ENCODE measurements around the gene JUND. TPM values are rescaled to one million over a fixed set of nuclear protein-coding genes. Genes with fewer than 3 reads are reported as not detected.

JUND gene
- total and polyA plus RNA-seq, 4 donors = 161 to 290 (median 207) TPM

DNA sequence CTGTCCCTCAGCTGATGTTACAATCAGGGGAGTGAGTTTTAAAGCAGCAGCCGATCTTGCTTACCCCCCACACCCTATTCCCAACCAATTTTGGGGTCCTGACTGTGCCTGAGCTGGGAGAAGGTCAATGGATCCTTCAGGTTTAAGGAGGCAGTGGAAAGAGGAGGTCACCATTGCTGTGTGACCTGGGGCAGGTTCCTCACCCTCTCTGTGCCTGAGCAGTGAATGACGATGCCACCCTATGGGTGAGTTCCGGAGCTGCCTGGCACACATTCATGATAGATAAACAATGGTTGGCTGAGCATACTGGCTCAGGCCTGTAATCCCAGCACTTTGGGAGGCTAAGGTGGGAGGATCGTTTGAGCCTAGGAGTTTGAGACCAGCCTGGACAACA is 20.3 kb upstream of the JUND start:
- DNase-seq = no peak
- H3K4me1 ChIP-seq (ENCODE audit: control insufficient read depth in 5 of 5, insufficient read depth in 5 of 5, low read length in 5 of 5) = peaks cover 0 to 32% (median 10%) of the 10 kb centered on the region in 5 donors
- H3K9me3 ChIP-seq (ENCODE audit: control insufficient read depth in 4 of 4, insufficient read depth in 3 of 4, low read length in 3 of 4) = no peaks in the 10 kb centered on the region
- H3K36me3 ChIP-seq (ENCODE audit: control insufficient read depth in 4 of 4, insufficient read depth in 4 of 4, low read length in 4 of 4) = peaks cover 0 to 4% (median 0%) of the 10 kb centered on the region in 4 donors
- ATAC-seq (ENCODE audit: insufficient read depth, low FRiP score) = no peak
- 72 to 74% methylated on average over 4 of the region's 4 CpGs for WGBS, 2 donors
- H3K9ac ChIP-seq (ENCODE audit: insufficient read depth in 1 of 2, low read length in 2 of 2) = no peak overlapping the region
- no peak overlapping the region for H3K4me3 ChIP-seq
- TF ChIP-seq, protein P1, sequence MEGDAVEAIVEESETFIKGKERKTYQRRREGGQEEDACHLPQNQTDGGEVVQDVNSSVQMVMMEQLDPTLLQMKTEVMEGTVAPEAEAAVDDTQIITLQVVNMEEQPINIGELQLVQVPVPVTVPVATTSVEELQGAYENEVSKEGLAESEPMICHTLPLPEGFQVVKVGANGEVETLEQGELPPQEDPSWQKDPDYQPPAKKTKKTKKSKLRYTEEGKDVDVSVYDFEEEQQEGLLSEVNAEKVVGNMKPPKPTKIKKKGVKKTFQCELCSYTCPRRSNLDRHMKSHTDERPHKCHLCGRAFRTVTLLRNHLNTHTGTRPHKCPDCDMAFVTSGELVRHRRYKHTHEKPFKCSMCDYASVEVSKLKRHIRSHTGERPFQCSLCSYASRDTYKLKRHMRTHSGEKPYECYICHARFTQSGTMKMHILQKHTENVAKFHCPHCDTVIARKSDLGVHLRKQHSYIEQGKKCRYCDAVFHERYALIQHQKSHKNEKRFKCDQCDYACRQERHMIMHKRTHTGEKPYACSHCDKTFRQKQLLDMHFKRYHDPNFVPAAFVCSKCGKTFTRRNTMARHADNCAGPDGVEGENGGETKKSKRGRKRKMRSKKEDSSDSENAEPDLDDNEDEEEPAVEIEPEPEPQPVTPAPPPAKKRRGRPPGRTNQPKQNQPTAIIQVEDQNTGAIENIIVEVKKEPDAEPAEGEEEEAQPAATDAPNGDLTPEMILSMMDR (IDR thresholded peaks at IDR 0.05; ENCODE audit: control extremely low read depth, extremely low read depth) = no peak
- no peaks in the 10 kb centered on the region for H3K27me3 ChIP-seq (ENCODE audit: control insufficient read depth in 3 of 3, insufficient read depth in 3 of 3, low read length in 2 of 3)
- peak overlapping the region; percentile 64 to 83 for H3K27ac ChIP-seq (ENCODE audit: low read depth in 1 of 2, low read length in 1 of 2)

DNA sequence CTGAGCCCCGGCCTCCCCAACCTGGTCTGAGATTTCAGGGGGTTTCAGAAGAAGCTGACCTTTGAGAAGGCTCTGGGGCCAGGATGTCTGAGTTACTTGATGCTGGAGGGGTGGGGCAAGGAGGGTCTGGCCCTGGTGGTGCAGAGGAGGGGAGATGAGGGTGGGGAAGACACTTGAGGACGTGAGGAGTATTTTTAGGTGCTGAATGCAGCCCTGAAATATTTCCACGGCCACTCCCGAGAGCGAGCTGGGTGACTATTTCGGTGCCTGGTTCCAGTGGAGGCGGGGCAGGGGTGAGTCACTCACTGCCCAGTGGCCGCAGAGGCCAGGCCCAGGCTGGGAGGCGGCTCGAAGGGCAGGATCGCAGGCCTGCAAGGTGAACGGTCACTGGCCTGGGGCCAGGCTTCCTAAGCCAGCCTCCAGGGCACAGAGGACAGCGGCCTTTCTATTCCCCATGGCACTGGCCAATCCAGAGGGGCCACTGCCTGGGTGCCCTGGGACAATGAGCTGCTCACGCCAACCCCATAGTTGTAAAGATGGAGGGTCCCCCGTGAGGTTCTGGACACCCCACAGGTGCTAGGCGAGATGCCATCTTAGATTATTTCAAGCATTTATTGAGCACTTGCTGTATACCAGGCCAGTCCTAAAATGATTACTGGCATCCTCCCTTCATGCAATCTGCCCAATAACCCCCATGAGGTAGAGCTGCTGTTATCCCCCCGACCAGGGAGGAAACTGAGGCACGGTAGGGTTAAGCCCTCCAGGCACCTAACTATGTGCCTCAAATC is 19.7 kb upstream of the JUND start:
- H3K27ac ChIP-seq (ENCODE audit: low read depth in 1 of 2, low read length in 1 of 2) = peak overlapping the region; percentile 83 to 91
- WGBS, 2 donors = 51 to 77% methylated on average over 18 of the region's 18 CpGs
- ATAC-seq (ENCODE audit: insufficient read depth, low FRiP score) (peak; percentile 24), DNase-seq (no peak)
- TF ChIP-seq, protein P1 (IDR thresholded peaks at IDR 0.05; ENCODE audit: control extremely low read depth, extremely low read depth) = no peak
- peaks cover 0 to 29% (median 9%) of the 10 kb centered on the region in 5 donors for H3K4me1 ChIP-seq (ENCODE audit: control insufficient read depth in 5 of 5, insufficient read depth in 5 of 5, low read length in 5 of 5)
- no peaks in the 10 kb centered on the region for H3K27me3 ChIP-seq (ENCODE audit: control insufficient read depth in 3 of 3, insufficient read depth in 3 of 3, low read length in 2 of 3)
- no peaks in the 10 kb centered on the region for H3K9me3 ChIP-seq (ENCODE audit: control insufficient read depth in 4 of 4, insufficient read depth in 3 of 4, low read length in 3 of 4)
- peaks cover 0 to 2% (median 0%) of the 10 kb centered on the region in 4 donors for H3K36me3 ChIP-seq (ENCODE audit: control insufficient read depth in 4 of 4, insufficient read depth in 4 of 4, low read length in 4 of 4)
- no peak overlapping the region for H3K4me3 ChIP-seq
- H3K9ac ChIP-seq (ENCODE audit: insufficient read depth in 1 of 2, low read length in 2 of 2) = no peak overlapping the region

DNA sequence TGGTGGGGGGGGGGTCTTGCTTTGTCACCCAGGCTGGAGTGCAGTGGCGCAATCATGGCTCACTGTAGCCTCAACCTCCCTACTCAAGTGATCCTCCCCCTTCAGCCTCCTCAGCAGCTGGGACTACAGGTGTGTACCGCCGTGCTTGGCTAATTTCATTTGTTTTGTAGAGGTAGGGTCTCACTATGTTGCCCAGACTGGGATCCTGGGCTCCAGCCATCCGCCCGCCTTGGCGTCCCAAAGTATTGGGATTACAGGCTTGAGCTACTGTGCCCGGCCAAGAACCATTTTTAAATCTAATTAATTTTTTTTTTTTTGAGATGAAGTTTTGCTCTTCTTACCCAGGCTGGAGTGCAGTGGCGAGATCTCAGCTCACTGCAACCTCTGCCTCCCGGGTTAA is 18.2 kb upstream of the JUND start:
- H3K27ac ChIP-seq (ENCODE audit: low read depth in 1 of 2, low read length in 1 of 2) = no peak overlapping the region
- H3K9ac ChIP-seq (ENCODE audit: insufficient read depth in 1 of 2, low read length in 2 of 2) = no peak overlapping the region
- 94 to 96% methylated on average over 9 of the region's 9 CpGs for WGBS, 2 donors
- H3K9me3 ChIP-seq (ENCODE audit: control insufficient read depth in 4 of 4, insufficient read depth in 3 of 4, low read length in 3 of 4) = no peaks in the 10 kb centered on the region
- H3K36me3 ChIP-seq (ENCODE audit: control insufficient read depth in 4 of 4, insufficient read depth in 4 of 4, low read length in 4 of 4) = no peaks in the 10 kb centered on the region
- H3K4me1 ChIP-seq (ENCODE audit: control insufficient read depth in 5 of 5, insufficient read depth in 5 of 5, low read length in 5 of 5) = peaks cover 0 to 22% (median 0%) of the 10 kb centered on the region in 5 donors
- H3K4me3 ChIP-seq = no peak overlapping the region
- TF ChIP-seq, protein P1 (IDR thresholded peaks at IDR 0.05; ENCODE audit: control extremely low read depth, extremely low read depth) = no peak
- ATAC-seq (ENCODE audit: insufficient read depth, low FRiP score) (no peak), DNase-seq (no peak)
- no peaks in the 10 kb centered on the region for H3K27me3 ChIP-seq (ENCODE audit: control insufficient read depth in 3 of 3, insufficient read depth in 3 of 3, low read length in 2 of 3)
